ENCODE results near the gene ATP5ME.

ATP5ME gene

GRCh38 chr4:632196-632790 is 41.8 kb downstream of the ATP5ME start:
- no peak for DNase-seq

- DNase-seq = no peak
Measured at GRCh38 chr4:630656-631055, 43.4 kb downstream of the ATP5ME start.

- DNase-seq = no peak
Measured at GRCh38 chr4:629915-630641, 44.0 kb downstream of the ATP5ME start.

GRCh38 chr4:629636-629914 is 44.5 kb downstream of the ATP5ME start:
- no peak for DNase-seq

GRCh38 chr4:628821-629635 is 45.0 kb downstream of the ATP5ME start:
- DNase-seq = no peak

GRCh38 chr4:628311-628741 is 45.8 kb downstream of the ATP5ME start:
- no peak for DNase-seq

GRCh38 chr4:627347-628125 is 46.5 kb downstream of the ATP5ME start:
- DNase-seq = no peak

- DNase-seq = no peak
Measured at GRCh38 chr4:626201-627091, 47.6 kb downstream of the ATP5ME start.

GRCh38 chr4:625631-626161 is 48.4 kb downstream of the ATP5ME start:
- DNase-seq = no peak

GRCh38 chr4:624705-625590 is 49.1 kb downstream of the ATP5ME start, which contains the start of gene PDE6B:
Gene PDE6B, plus strand, starts transcription at chr4:625573. Its CDS starts 54 bp downstream, at chr4:625627.
- DNase-seq = no peak

GRCh38 chr4:623914-624566 is 50.0 kb downstream of the ATP5ME start:
- DNase-seq = peak; percentile 13

GRCh38 chr4:622996-623913 is 50.8 kb downstream of the ATP5ME start:
- no peak for DNase-seq
